ENCODE results near the gene TUBB1. TPM values are rescaled to one million over a fixed set of nuclear protein-coding genes. Genes with fewer than 3 reads are reported as not detected.

TUBB1 gene
- polyA plus RNA-seq, 1 experiment, result not detected

DNA sequence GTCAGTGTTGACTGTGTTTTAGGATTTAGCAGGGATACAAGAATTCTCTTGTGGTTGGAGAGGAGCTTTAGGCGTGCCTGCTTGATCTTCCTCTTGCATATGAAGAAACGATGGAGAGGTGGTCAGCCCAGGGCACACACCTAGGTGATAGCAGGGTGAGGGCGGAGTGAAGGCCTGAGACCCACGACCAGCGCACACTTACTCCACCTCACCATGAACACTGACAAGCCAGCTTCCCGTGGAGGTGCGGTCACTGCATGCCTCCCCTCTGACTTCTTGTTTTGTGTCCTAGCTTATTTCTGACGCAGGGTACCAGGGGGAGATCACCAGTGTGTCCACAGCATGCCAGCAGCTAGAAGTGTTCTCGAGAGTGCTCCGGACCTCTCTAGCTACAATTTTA lies 30.0 kb upstream of the TUBB1 start:
- ChIA-PET CTCF (interaction anchor here (0.7 kb wide), 1 partner anchor 99 kb away, joined by 4 read pairs; no protein-coding TSS in a partner anchor), POLR2A (no interaction called here)
- TF ChIP-seq, protein P1, sequence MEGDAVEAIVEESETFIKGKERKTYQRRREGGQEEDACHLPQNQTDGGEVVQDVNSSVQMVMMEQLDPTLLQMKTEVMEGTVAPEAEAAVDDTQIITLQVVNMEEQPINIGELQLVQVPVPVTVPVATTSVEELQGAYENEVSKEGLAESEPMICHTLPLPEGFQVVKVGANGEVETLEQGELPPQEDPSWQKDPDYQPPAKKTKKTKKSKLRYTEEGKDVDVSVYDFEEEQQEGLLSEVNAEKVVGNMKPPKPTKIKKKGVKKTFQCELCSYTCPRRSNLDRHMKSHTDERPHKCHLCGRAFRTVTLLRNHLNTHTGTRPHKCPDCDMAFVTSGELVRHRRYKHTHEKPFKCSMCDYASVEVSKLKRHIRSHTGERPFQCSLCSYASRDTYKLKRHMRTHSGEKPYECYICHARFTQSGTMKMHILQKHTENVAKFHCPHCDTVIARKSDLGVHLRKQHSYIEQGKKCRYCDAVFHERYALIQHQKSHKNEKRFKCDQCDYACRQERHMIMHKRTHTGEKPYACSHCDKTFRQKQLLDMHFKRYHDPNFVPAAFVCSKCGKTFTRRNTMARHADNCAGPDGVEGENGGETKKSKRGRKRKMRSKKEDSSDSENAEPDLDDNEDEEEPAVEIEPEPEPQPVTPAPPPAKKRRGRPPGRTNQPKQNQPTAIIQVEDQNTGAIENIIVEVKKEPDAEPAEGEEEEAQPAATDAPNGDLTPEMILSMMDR (IDR thresholded peaks at IDR 0.05; ENCODE audit: low read depth, low read length), result no peak

GRCh38 chr20:58990651-58991445 lies 28.4 kb upstream of the TUBB1 start:
- ChIA-PET CTCF (interaction anchor here (1.4 kb wide), 1 partner anchor 120 kb away, joined by 4 read pairs; no protein-coding TSS in a partner anchor), POLR2A (no interaction called here)
- TF ChIP-seq, protein P1 (IDR thresholded peaks at IDR 0.05; ENCODE audit: low read depth, low read length), result no peak
- H3K4me3 ChIP-seq (ENCODE audit: low read depth, low read length), result no peak overlapping the region
- H3K9me3 ChIP-seq (ENCODE audit: control insufficient read depth, insufficient read depth, low read length), result no peaks in the 10 kb centered on the region
- no peak overlapping the region for H3K27ac ChIP-seq (ENCODE audit: low read depth, low read length)
- H3K27me3 ChIP-seq (ENCODE audit: control insufficient read depth, insufficient read depth, low read length), result no peaks in the 10 kb centered on the region
- no peak for DNase-seq (ENCODE audit: low read depth, low spot score)

More for the DNA sequence above, 30.0 kb upstream of the TUBB1 start:
- no peak for DNase-seq (ENCODE audit: low read depth, low spot score)
- Histone ChIP-seq H3K9me3 (ENCODE audit: control insufficient read depth, insufficient read depth, low read length) (no peaks in the 10 kb centered on the region), H3K4me3 (ENCODE audit: low read depth, low read length) (no peak overlapping the region), H3K27ac (ENCODE audit: low read depth, low read length) (no peak overlapping the region), H3K27me3 (ENCODE audit: control insufficient read depth, insufficient read depth, low read length) (no peaks in the 10 kb centered on the region)

DNA sequence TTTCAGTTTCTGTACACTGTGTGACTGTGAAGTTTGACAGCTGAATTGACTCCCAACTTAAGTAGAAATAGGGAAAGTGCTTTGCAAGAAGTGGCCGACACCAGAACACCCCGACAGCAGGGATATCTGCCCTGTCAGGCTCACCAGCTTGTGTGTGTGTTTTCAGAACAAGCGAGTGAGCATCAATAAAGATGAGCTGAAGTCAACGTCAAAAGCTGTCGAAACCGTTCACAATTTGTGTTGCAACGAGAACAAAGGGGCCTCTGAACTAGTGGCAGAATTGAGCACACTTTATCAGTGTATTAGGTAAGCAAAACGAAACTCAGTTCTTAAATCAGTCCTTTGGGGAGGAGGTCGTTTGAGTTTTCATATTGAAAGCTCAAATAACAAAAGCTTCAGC lies 27.5 kb upstream of the TUBB1 start:
- CTCF ChIA-PET, result no interaction called here
- Histone ChIP-seq H3K9me3 (ENCODE audit: control insufficient read depth, insufficient read depth, low read length) (no peaks in the 10 kb centered on the region; the same call in 1 of the 2 replicates), H3K4me3 (ENCODE audit: low read depth, low read length) (no peak overlapping the region), H3K27ac (ENCODE audit: low read depth, low read length) (no peak overlapping the region), H3K27me3 (ENCODE audit: control insufficient read depth, insufficient read depth, low read length) (no peaks in the 10 kb centered on the region)
- POLR2A ChIA-PET, result interaction anchor here (0.5 kb wide), 1 partner anchor 10 kb away, joined by 11 read pairs; no protein-coding TSS in a partner anchor
- TF ChIP-seq, protein P1 (IDR thresholded peaks at IDR 0.05; ENCODE audit: low read depth, low read length), result no peak
- no peak for DNase-seq (ENCODE audit: low read depth, low spot score)

- H3K9me3 ChIP-seq (ENCODE audit: control insufficient read depth, insufficient read depth, low read length), result no peaks in the 10 kb centered on the region; the same call in 1 of the 2 replicates
- DNase-seq (ENCODE audit: low read depth, low spot score), result no peak
- TF ChIP-seq, protein P1 (IDR thresholded peaks at IDR 0.05; ENCODE audit: low read depth, low read length), result no peak
- no peak overlapping the region for H3K4me3 ChIP-seq (ENCODE audit: low read depth, low read length)
- no peak overlapping the region for H3K27ac ChIP-seq (ENCODE audit: low read depth, low read length)
- CTCF ChIA-PET, result interaction anchor here (1.0 kb wide), 1 partner anchor 122 kb away, joined by 5 read pairs; no protein-coding TSS in a partner anchor
- POLR2A ChIA-PET, result no interaction called here
- H3K27me3 ChIP-seq (ENCODE audit: control insufficient read depth, insufficient read depth, low read length), result no peaks in the 10 kb centered on the region
Observed at GRCh38 chr20:58992911-58993310, 26.3 kb upstream of the TUBB1 start.
